Endothelial cell of umbilical vein (primary cell): ENCODE data around the gene TP53RK. TPM values are rescaled to one million over a fixed set of nuclear protein-coding genes. Genes with fewer than 3 reads are reported as not detected.

Source experiments
- BruUV-seq: library from RNA; stranded (reverse); fragments of 400-500 nt; replicated peaks from 2 replicates; lab custom pipeline; 2021; lab: Mats Ljungman, UMichigan
- CTCF ChIA-PET: fragments of 300-600, 350-600 bp; sonication (Branson Sonifier 250); formaldehyde crosslinking; loops from one replicate; lab custom pipeline; 2021; ENCODE audit warnings: antibody characterized with exemption, inconsistent platforms; lab: Charles Lee
- POLR2A ChIA-PET: fragments of 300-600, 350-600 bp; sonication (Branson Sonifier 250); formaldehyde crosslinking; loops from one replicate; lab custom pipeline; 2021; ENCODE audit warnings: antibody characterized with exemption, inconsistent platforms; lab: Charles Lee
- DNase-seq: peaks from one replicate; pipeline ENCODE4 v3.0.0-alpha.2; 2011; ENCODE audit warnings: low read depth, low spot score
- FAIRE-seq: peaks from 2 replicates; lab custom pipeline; 2011; peaks lifted over from hg19 to GRCh38; lab: Jason Lieb, UNC
- H2AFZ ChIP-seq: 2 replicates; pipeline ENCODE4 v1.6.0; 2012; ENCODE audit warnings: low read depth, low read length, control low read depth, inconsistent platforms
- H3K27ac ChIP-seq: 2 replicates; pipeline ENCODE4 v1.5.1; 2011; ENCODE audit warnings: low read depth, mild to moderate bottlenecking, control low read depth, low read length, moderate library complexity; ENCODE audit not compliant: insufficient read depth
- H3K27me3 ChIP-seq, 2 experiments: 2 replicates each; pipeline versions ENCODE4 v1.6.0 to v1.6.1; 2011; ENCODE audit warnings: low read length in 2 of 2, mixed read lengths in 1 of 2; ENCODE audit not compliant: control insufficient read depth in 2 of 2, insufficient read depth in 2 of 2
- H3K36me3 ChIP-seq, 2 experiments: 2 replicates in 1 of 2; 3 replicates in 1 of 2; pipeline ENCODE4 v1.5.1; 2011; ENCODE audit warnings: low read length in 2 of 2, mild to moderate bottlenecking in 1 of 2, moderate library complexity in 1 of 2; ENCODE audit not compliant: control insufficient read depth in 2 of 2, insufficient read depth in 2 of 2; ENCODE audit errors: extremely low read depth in 1 of 2
- H3K4me1 ChIP-seq: 3 replicates; pipeline ENCODE4 v1.5.1; 2011; ENCODE audit warnings: mild to moderate bottlenecking, low read length; ENCODE audit not compliant: control insufficient read depth, insufficient read depth; ENCODE audit errors: extremely low read depth
- H3K4me2 ChIP-seq: 2 replicates; pipeline ENCODE4 v1.6.1; 2011; ENCODE audit warnings: low read length, control low read depth, mixed read lengths; ENCODE audit not compliant: insufficient read depth
- H3K4me3 ChIP-seq, 3 experiments: fragments of 200-600 bp in 1 of 3; sonication (generic), shearing (Covaris generic) in 1 of 3; replicated peaks in 1 of 3; 2 replicates each; pipeline ENCODE4 v1.5.1; 2011 to 2016; ENCODE audit warnings: control low read depth in 3 of 3, low read length in 3 of 3, mild to moderate bottlenecking in 2 of 3, inconsistent platforms in 1 of 3, low read depth in 1 of 3, moderate library complexity in 1 of 3; ENCODE audit not compliant: insufficient read depth in 1 of 3
- H3K79me2 ChIP-seq: 2 replicates; pipeline ENCODE4 v1.6.0; 2012; ENCODE audit warnings: low read length, inconsistent platforms; ENCODE audit not compliant: control insufficient read depth, insufficient read depth
- H3K9ac ChIP-seq: replicated peaks from 2 replicates; pipeline ENCODE3; 2011; ENCODE audit warnings: low read length, control low read depth; ENCODE audit not compliant: insufficient read depth; ENCODE audit errors: extremely low read depth
- H3K9me1 ChIP-seq: replicated peaks from 3 replicates; pipeline ENCODE4 v1.6.0; 2011; ENCODE audit warnings: mild to moderate bottlenecking, low read length; ENCODE audit not compliant: control insufficient read depth, insufficient read depth; ENCODE audit errors: extremely low read depth
- H3K9me3 ChIP-seq: replicated peaks from 2 replicates; pipeline ENCODE4 v1.5.1; 2012; ENCODE audit warnings: low read length, inconsistent platforms; ENCODE audit not compliant: control insufficient read depth, insufficient read depth
- H4K20me1 ChIP-seq: replicated peaks from 2 replicates; pipeline ENCODE3; 2011; ENCODE audit warnings: mild to moderate bottlenecking, low read length; ENCODE audit not compliant: control insufficient read depth, insufficient read depth; ENCODE audit errors: extremely low read depth
- CTCF ChIP-seq, 2 donors: IDR thresholded peaks; 1 replicate in 1 of 2; 2 replicates in 1 of 2; pipeline ENCODE4 v1.5.1; 2011; ENCODE audit warnings: low read length in 2 of 2, mild to moderate bottlenecking in 2 of 2, moderate library complexity in 2 of 2, control low read depth in 1 of 2, inconsistent platforms in 1 of 2, low read depth in 1 of 2; ENCODE audit not compliant: insufficient read depth in 1 of 2; ENCODE audit errors: extremely low read depth in 1 of 2
- EZH2 ChIP-seq: IDR thresholded peaks from 2 replicates; pipeline ENCODE4 v1.6.1; 2012; ENCODE audit warnings: borderline replicate concordance, low read depth, mild to moderate bottlenecking, moderate library complexity, low read length, inconsistent platforms; ENCODE audit not compliant: severe bottlenecking
- FOS ChIP-seq: IDR thresholded peaks from 2 replicates; pipeline ENCODE4 v1.6.1; 2011; ENCODE audit warnings: mild to moderate bottlenecking, low read length, moderate library complexity, borderline replicate concordance; ENCODE audit not compliant: insufficient read depth
- GATA2 ChIP-seq: IDR thresholded peaks from 2 replicates; pipeline ENCODE4 v1.7.0; 2011; ENCODE audit warnings: low read depth, mild to moderate bottlenecking, moderate library complexity, mixed read lengths, low read length; ENCODE audit not compliant: insufficient read length, insufficient read depth
- JUN ChIP-seq: IDR thresholded peaks from 2 replicates; pipeline ENCODE4 v1.6.1; 2011; ENCODE audit warnings: borderline replicate concordance, low read depth; ENCODE audit not compliant: insufficient read length, insufficient read depth
- MAX ChIP-seq: IDR thresholded peaks from 2 replicates; pipeline ENCODE4 v1.6.1; 2011; ENCODE audit not compliant: insufficient read depth, insufficient read length
- MYC ChIP-seq: IDR thresholded peaks from one replicate; pipeline ENCODE4 v1.6.1; 2011; ENCODE audit warnings: mild to moderate bottlenecking, low read depth, low read length
- POLR2A ChIP-seq: IDR thresholded peaks from 2 replicates; pipeline ENCODE4 v1.6.1; 2012; ENCODE audit warnings: low read depth, mild to moderate bottlenecking, control low read depth, low read length
- POLR2AphosphoS5 ChIP-seq: IDR thresholded peaks from 2 replicates; pipeline ENCODE4 v1.6.1; 2012; ENCODE audit warnings: low read depth, mild to moderate bottlenecking, control low read depth, low read length, moderate library complexity; ENCODE audit not compliant: insufficient read depth
- dilution Hi-C: fragments of 300-500 bp; cut with MboI; formaldehyde crosslinking; loops from one replicate; pipeline ENCODE4 v1.15.0; 2019; ENCODE audit warnings: low sequenced_read_pairs; ENCODE audit not compliant: extremely low pct_ligation_motif_present
- intact Hi-C: fragments of 100-400 bp; cut with micrococcal nuclease; formaldehyde crosslinking; loops from one replicate; pipeline ENCODE4 v1.10.0; 2022
- polyA plus RNA-seq, 4 experiments: library from polyadenylated mRNA; depleted of rRNA in 3 of 4; stranded (reverse) in 3 of 4; unstranded in 1 of 4; fragments of >200 nt; gene quantifications; 2 replicates each; pipeline versions ENCODE4 v1.2.1 to v1.2.3, GENCODE V29; 2011 to 2012; ENCODE audit warnings: missing spikeins in 1 of 4
- total RNA-seq: library from RNA; stranded (reverse); gene quantifications from 2 replicates; pipeline ENCODE4 v1.2.3, GENCODE V29; 2021

Gene TP53RK
- total and polyA plus RNA-seq, 2 donors (not counting 3 experiments of a cell fraction or from before 2014, with no cell fraction given), result 7.0 to 13.1 TPM

GRCh38 chr20:46650575-46651090 lies 38.6 kb downstream of the TP53RK start:
- no peak overlapping the region for H3K9ac ChIP-seq
- H2AFZ ChIP-seq, result no peak overlapping the region
- no TSS peak for BruUV-seq
- H3K9me1 ChIP-seq, result no peaks in the 10 kb centered on the region
- intact Hi-C loops, result no loop called here
- no peaks in the 10 kb centered on the region for H3K4me1 ChIP-seq
- no peak overlapping the region for H3K27ac ChIP-seq
- no peak overlapping the region for H3K4me3 ChIP-seq
- POLR2A ChIA-PET, result no interaction called here
- H3K4me2 ChIP-seq, result no peak overlapping the region
- dilution Hi-C loops, result no loop called here
- no peaks in the 10 kb centered on the region for H3K9me3 ChIP-seq
- no peaks in the 10 kb centered on the region for H4K20me1 ChIP-seq
- no peak for DNase-seq
- CTCF ChIA-PET, result no interaction called here
- no peak for FAIRE-seq
- no peaks in the 10 kb centered on the region for H3K79me2 ChIP-seq
- peaks cover 3 to 16% of the 10 kb centered on the region in 2 experiments for H3K27me3 ChIP-seq
- H3K36me3 ChIP-seq, result no peaks in the 10 kb centered on the region
- TF ChIP-seq EZH2 (no peak), MAX (no peak), JUN (no peak), POLR2AphosphoS5 (no peak), POLR2A (no peak), MYC (no peak), FOS (no peak), CTCF (IDR thresholded peaks at IDR 0.05; ENCODE audit: extremely low read depth in 1 of 2, insufficient read depth in 1 of 2, low read depth in 1 of 2, low read length in 2 of 2) (no peak), GATA2 (no peak)
